H9 (cell line): ENCODE measurements around the gene KDM2A. TPM values are rescaled to one million over a fixed set of nuclear protein-coding genes. Genes with fewer than 3 reads are reported as not detected.

Experiments used
- DNase-seq: peaks from one replicate; pipeline ENCODE4 v3.0.0-alpha.2; 2017
- H2AFZ ChIP-seq: one replicate; pipeline ENCODE4 v1.6.1; 2013; ENCODE audit warnings: mild to moderate bottlenecking, low read length, control low read depth, moderate library complexity
- H2AK5ac ChIP-seq: 2 replicates; pipeline ENCODE4 v1.6.1; 2013; ENCODE audit warnings: low read length, control low read depth, mixed read lengths; ENCODE audit not compliant: insufficient read length
- H2BK120ac ChIP-seq: one replicate; pipeline ENCODE4 v1.6.1; 2013; ENCODE audit warnings: low read depth, mild to moderate bottlenecking, low read length, control low read depth, inconsistent platforms; ENCODE audit not compliant: poor library complexity, severe bottlenecking
- H2BK12ac ChIP-seq: 2 replicates; pipeline ENCODE4 v1.6.1; 2013; ENCODE audit warnings: low read length, control low read depth, mixed read lengths, low read depth; ENCODE audit not compliant: insufficient read length
- H2BK15ac ChIP-seq: 2 replicates; pipeline ENCODE4 v1.6.1; 2013; ENCODE audit warnings: low read depth, low read length, control low read depth
- H2BK20ac ChIP-seq: one replicate; pipeline ENCODE4 v1.6.1; 2013; ENCODE audit warnings: low read depth, mild to moderate bottlenecking, low read length, control low read depth, inconsistent platforms; ENCODE audit not compliant: poor library complexity, severe bottlenecking
- H2BK5ac ChIP-seq: 2 replicates; pipeline ENCODE4 v1.6.1; 2013; ENCODE audit warnings: low read length, control low read depth, mixed read lengths; ENCODE audit not compliant: insufficient read length
- H3K14ac ChIP-seq: 2 replicates; pipeline ENCODE4 v1.6.1; 2013; ENCODE audit warnings: low read length, control low read depth; ENCODE audit not compliant: insufficient read depth
- H3K18ac ChIP-seq: 2 replicates; pipeline ENCODE4 v1.6.1; 2013; ENCODE audit warnings: low read depth, mild to moderate bottlenecking, mixed read lengths, low read length, control low read depth; ENCODE audit not compliant: insufficient read length
- H3K23ac ChIP-seq: 2 replicates; pipeline ENCODE4 v1.6.1; 2013; ENCODE audit warnings: low read length, control low read depth, mixed read lengths, low read depth; ENCODE audit not compliant: insufficient read length
- H3K23me2 ChIP-seq: 2 replicates; pipeline ENCODE4 v1.6.1; 2013; ENCODE audit warnings: low read depth, mild to moderate bottlenecking, mixed read lengths, low read length, control low read depth; ENCODE audit not compliant: insufficient read length, poor library complexity, severe bottlenecking
- H3K27ac ChIP-seq: 2 replicates; pipeline ENCODE4 v1.5.1; 2013; ENCODE audit warnings: low read length, control low read depth, mixed read lengths, low read depth; ENCODE audit not compliant: insufficient read length
- H3K27me3 ChIP-seq: 2 replicates; pipeline ENCODE4 v1.6.1; 2013; ENCODE audit warnings: low read length, control low read depth, inconsistent platforms; ENCODE audit not compliant: insufficient read depth
- H3K4ac ChIP-seq: 2 replicates; pipeline ENCODE4 v1.6.1; 2013; ENCODE audit warnings: low read depth, mild to moderate bottlenecking, control low read depth, inconsistent platforms, low read length, moderate library complexity
- H3K4me1 ChIP-seq: 2 replicates; pipeline ENCODE4 v1.6.1; 2013; ENCODE audit warnings: low read length, control low read depth, inconsistent platforms; ENCODE audit not compliant: insufficient read depth
- H3K4me2 ChIP-seq: 2 replicates; pipeline ENCODE4 v1.6.1; 2013; ENCODE audit warnings: low read length, control low read depth, mixed read lengths; ENCODE audit not compliant: insufficient read length, insufficient read depth
- H3K56ac ChIP-seq: 2 replicates; pipeline ENCODE4 v1.6.1; 2013; ENCODE audit warnings: low read depth, mild to moderate bottlenecking, mixed read lengths, low read length, control low read depth; ENCODE audit not compliant: insufficient read length
- H3K79me1 ChIP-seq: 2 replicates; pipeline ENCODE4 v1.6.1; 2013; ENCODE audit warnings: low read depth, mild to moderate bottlenecking, moderate library complexity, low read length, control low read depth, inconsistent platforms; ENCODE audit not compliant: insufficient read depth, poor library complexity, severe bottlenecking
- H3K79me2 ChIP-seq: 2 replicates; pipeline ENCODE4 v1.6.1; 2013; ENCODE audit warnings: low read length, control low read depth, inconsistent platforms; ENCODE audit not compliant: insufficient read depth
- H3K9ac ChIP-seq: 2 replicates; pipeline ENCODE4 v1.6.1; 2013; ENCODE audit warnings: low read length, control low read depth, mixed read lengths; ENCODE audit not compliant: insufficient read length; ENCODE audit errors: extremely low read depth
- H3K9me3 ChIP-seq: one replicate; pipeline ENCODE4 v1.6.1; 2013; ENCODE audit warnings: low read depth, low read length, inconsistent platforms; ENCODE audit not compliant: control insufficient read depth
- H3T11ph ChIP-seq: one replicate; pipeline ENCODE4 v1.6.1; 2013; ENCODE audit warnings: mild to moderate bottlenecking, low read length, control low read depth, inconsistent platforms
- H4K20me1 ChIP-seq: one replicate; pipeline ENCODE4 v1.6.1; 2013; ENCODE audit not compliant: control insufficient read depth, insufficient read length, insufficient read depth
- H4K5ac ChIP-seq: 2 replicates; pipeline ENCODE4 v1.6.1; 2013; ENCODE audit warnings: low read depth, mild to moderate bottlenecking, mixed read lengths, low read length, control low read depth; ENCODE audit not compliant: insufficient read length
- H4K8ac ChIP-seq: replicated peaks from 2 replicates; pipeline ENCODE4 v1.6.1; 2013; ENCODE audit warnings: low read length, control low read depth, mixed read lengths, low read depth; ENCODE audit not compliant: insufficient read length
- H4K91ac ChIP-seq: 2 replicates; pipeline ENCODE4 v1.6.1; 2013; ENCODE audit warnings: low read depth, mild to moderate bottlenecking, moderate library complexity, mixed read lengths, low read length, control low read depth; ENCODE audit not compliant: insufficient read length
- H3K27ac Mint-ChIP-seq, 3 experiments: 2 replicates in 2 of 3; 3 replicates in 1 of 3; pipeline ENCODE4 v1.8.0; 2020 to 2021; ENCODE audit warnings: mixed read lengths in 3 of 3, mild to moderate bottlenecking in 1 of 3, moderate library complexity in 1 of 3
- H3K27me3 Mint-ChIP-seq: 2 replicates; pipeline ENCODE4 v1.8.0; 2021; ENCODE audit warnings: low read depth, mild to moderate bottlenecking, moderate library complexity, mixed read lengths
- H3K36me3 Mint-ChIP-seq, 3 experiments: 2 replicates in 2 of 3; 3 replicates in 1 of 3; pipeline ENCODE4 v1.8.0; 2020 to 2021; ENCODE audit warnings: low read depth in 3 of 3, mixed read lengths in 3 of 3; ENCODE audit not compliant: insufficient read depth in 1 of 3
- H3K4me1 Mint-ChIP-seq, 2 experiments: 2 replicates each; pipeline ENCODE4 v1.8.0; 2020; ENCODE audit warnings: mixed read lengths in 2 of 2
- H3K4me3 Mint-ChIP-seq, 2 experiments: 2 replicates in 1 of 2; 3 replicates in 1 of 2; pipeline ENCODE4 v1.8.0; 2020 to 2021; ENCODE audit warnings: mild to moderate bottlenecking in 2 of 2, mixed read lengths in 2 of 2, moderate library complexity in 1 of 2
- H3K9me3 Mint-ChIP-seq, 2 experiments: 2 replicates in 1 of 2; 3 replicates in 1 of 2; pipeline ENCODE4 v1.8.0; 2020; ENCODE audit warnings: mild to moderate bottlenecking in 2 of 2, mixed read lengths in 2 of 2, moderate library complexity in 1 of 2
- WGBS: extraction: QIAGEN DNeasy Blood & Tissue Kit; methylation state at CpG from one replicate; pipeline ENCODE4 v1.1.7; 2013; ENCODE audit warnings: missing lambda C conversion rate, low lambda C conversion rate, mixed read lengths; ENCODE audit not compliant: insufficient read length; ENCODE audit errors: extremely low coverage; 5-methylcytosine and 5-hydroxymethylcytosine counted together
- total RNA-seq: library from RNA; stranded (reverse); gene quantifications from 2 replicates; pipeline ENCODE4 v1.2.1, GENCODE V29; 2021
- TF ChIP-seq, protein P1 (sequence below): fragments of 200-600 bp; sonication (generic); conservative IDR thresholded peaks from 3 replicates; pipeline ENCODE4 v1.8.0; 2021; ENCODE audit warnings: antibody characterized with exemption, mild to moderate bottlenecking

The KDM2A gene
- total RNA-seq, 1 experiment from 2014 or later = 85.9 TPM

GRCh38 chr11:67227726-67228125 lies 108.7 kb downstream of the KDM2A start:
- H3K79me2 ChIP-seq = no peaks in the 10 kb centered on the region
- H3K56ac ChIP-seq = no peak overlapping the region
- no peak overlapping the region for H2BK20ac ChIP-seq
- no peak overlapping the region for H2AFZ ChIP-seq
- H2AK5ac ChIP-seq = no peak overlapping the region
- no peaks in the 10 kb centered on the region for H3K79me1 ChIP-seq
- H3T11ph ChIP-seq = no peak overlapping the region
- Mint-ChIP-seq H3K4me3 (no peak overlapping the region), H3K36me3 (peaks cover 27 to 86% (median 63%) of the 10 kb centered on the region in 3 experiments; a peak in 6 of 7 replicates), H3K4me1 (no peaks in the 10 kb centered on the region), H3K27me3 (no peaks in the 10 kb centered on the region), H3K27ac (no peak overlapping the region), H3K9me3 (peaks cover 0 to under 1% of the 10 kb centered on the region in 2 experiments; a peak in 1 of 5 replicates)
- H2BK12ac ChIP-seq = no peak overlapping the region
- H3K23me2 ChIP-seq = no peaks in the 10 kb centered on the region
- no peak overlapping the region for H3K4me2 ChIP-seq
- no peak overlapping the region for H3K27ac ChIP-seq
- no peak overlapping the region for H4K8ac ChIP-seq
- no peak overlapping the region for H2BK15ac ChIP-seq
- H3K23ac ChIP-seq = no peak overlapping the region
- no peak overlapping the region for H3K9ac ChIP-seq
- no peak overlapping the region for H2BK5ac ChIP-seq
- no peaks in the 10 kb centered on the region for H3K27me3 ChIP-seq
- TF ChIP-seq, protein P1, sequence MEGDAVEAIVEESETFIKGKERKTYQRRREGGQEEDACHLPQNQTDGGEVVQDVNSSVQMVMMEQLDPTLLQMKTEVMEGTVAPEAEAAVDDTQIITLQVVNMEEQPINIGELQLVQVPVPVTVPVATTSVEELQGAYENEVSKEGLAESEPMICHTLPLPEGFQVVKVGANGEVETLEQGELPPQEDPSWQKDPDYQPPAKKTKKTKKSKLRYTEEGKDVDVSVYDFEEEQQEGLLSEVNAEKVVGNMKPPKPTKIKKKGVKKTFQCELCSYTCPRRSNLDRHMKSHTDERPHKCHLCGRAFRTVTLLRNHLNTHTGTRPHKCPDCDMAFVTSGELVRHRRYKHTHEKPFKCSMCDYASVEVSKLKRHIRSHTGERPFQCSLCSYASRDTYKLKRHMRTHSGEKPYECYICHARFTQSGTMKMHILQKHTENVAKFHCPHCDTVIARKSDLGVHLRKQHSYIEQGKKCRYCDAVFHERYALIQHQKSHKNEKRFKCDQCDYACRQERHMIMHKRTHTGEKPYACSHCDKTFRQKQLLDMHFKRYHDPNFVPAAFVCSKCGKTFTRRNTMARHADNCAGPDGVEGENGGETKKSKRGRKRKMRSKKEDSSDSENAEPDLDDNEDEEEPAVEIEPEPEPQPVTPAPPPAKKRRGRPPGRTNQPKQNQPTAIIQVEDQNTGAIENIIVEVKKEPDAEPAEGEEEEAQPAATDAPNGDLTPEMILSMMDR = no peak
- no peak overlapping the region for H3K14ac ChIP-seq
- H3K4me1 ChIP-seq = no peaks in the 10 kb centered on the region
- no peaks in the 10 kb centered on the region for H3K9me3 ChIP-seq
- no peak overlapping the region for H4K5ac ChIP-seq
- H2BK120ac ChIP-seq = no peak overlapping the region
- no CpG with 5 or more reads among the region's 8 CpGs for WGBS
- DNase-seq = no peak
- H3K4ac ChIP-seq = no peak overlapping the region
- H3K18ac ChIP-seq = no peak overlapping the region
- no peaks in the 10 kb centered on the region for H4K20me1 ChIP-seq
- H4K91ac ChIP-seq = no peak overlapping the region
